GM20000 (cell line): ENCODE measurements around the gene ZNF407.

Experiments
- DNase-seq: peaks from one replicate; pipeline ENCODE4 v3.0.0; 2012; ENCODE audit warnings: low spot score
- TF ChIP-seq, protein P1 (sequence below): IDR thresholded peaks from 2 replicates; pipeline ENCODE4 v1.5.1; 2012; ENCODE audit warnings: mild to moderate bottlenecking, control low read depth; ENCODE audit errors: extremely low read depth, missing control alignments

The ZNF407 gene

DNA sequence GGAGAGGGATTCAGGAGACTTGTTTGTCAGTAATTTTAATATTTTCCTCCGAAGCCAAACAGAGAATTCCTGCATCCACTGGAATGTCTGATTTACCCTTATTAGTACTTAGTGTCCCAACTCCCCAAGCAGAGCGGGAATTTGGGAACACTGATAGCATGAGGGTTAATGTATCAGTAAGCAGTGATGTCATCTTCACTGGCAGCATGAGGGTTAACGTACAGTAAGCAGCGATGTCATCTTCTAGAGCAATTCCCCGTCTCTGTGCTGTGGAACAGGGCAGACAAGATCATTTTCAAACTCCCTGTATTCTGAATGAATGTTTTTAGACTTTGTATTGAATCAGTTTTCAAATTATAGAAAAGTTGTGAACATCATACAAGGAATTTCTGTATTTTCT lies 228.9 kb downstream of the ZNF407 start:
- TF ChIP-seq, protein P1, sequence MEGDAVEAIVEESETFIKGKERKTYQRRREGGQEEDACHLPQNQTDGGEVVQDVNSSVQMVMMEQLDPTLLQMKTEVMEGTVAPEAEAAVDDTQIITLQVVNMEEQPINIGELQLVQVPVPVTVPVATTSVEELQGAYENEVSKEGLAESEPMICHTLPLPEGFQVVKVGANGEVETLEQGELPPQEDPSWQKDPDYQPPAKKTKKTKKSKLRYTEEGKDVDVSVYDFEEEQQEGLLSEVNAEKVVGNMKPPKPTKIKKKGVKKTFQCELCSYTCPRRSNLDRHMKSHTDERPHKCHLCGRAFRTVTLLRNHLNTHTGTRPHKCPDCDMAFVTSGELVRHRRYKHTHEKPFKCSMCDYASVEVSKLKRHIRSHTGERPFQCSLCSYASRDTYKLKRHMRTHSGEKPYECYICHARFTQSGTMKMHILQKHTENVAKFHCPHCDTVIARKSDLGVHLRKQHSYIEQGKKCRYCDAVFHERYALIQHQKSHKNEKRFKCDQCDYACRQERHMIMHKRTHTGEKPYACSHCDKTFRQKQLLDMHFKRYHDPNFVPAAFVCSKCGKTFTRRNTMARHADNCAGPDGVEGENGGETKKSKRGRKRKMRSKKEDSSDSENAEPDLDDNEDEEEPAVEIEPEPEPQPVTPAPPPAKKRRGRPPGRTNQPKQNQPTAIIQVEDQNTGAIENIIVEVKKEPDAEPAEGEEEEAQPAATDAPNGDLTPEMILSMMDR, result no peak
- no peak for DNase-seq

DNA sequence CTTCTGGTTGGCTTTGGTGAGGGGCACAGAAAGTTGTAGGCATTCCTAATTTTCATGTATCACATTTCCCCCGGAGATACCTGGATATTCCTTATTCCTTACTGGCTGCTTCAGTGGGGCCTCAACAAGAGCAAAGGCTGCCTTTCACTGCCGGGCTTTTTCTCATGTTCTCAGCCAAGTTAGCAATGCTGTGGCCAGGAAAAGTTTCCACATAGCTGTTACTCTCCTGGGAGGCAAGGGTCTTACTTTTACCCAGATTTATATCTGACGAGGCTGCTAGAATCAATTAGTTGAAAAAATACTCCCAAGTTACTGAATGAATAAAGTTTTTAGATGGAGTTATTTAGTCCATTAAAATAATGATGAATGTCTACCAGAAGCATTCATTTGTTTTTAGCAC lies 230.5 kb downstream of the ZNF407 start:
- no peak for DNase-seq
- TF ChIP-seq, protein P1, result no peak

DNA sequence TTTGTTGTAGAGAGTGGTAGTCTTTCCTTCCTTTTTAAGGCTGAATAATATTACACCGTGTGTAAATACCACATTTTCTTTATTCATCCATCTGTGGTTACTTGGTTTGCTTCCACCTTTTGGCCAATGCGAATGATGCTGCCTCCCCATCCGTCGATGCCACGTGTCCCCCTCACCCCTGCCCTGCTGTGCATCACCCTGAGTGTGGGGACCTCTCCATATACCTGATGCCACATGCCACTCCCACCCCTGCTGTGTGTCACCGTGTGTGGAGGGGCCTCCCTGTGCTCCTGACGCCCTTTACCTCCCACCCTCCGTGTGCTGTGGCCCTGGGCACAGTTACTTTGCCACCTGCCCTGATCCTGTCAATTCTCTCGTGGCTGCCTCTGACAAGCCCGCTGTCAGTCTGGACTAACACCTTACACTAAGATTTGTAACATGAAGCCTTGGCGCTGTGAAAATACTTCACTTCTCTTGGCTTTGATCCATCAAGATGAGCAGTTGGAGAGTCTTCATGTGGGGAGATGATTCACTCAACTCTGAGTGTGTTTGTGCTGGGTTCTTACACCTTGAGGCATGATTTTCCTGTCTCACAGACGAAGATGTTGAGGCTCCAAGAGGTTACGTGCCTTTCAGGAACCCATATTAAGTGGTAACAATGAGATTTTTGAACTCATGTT lies 234.0 kb downstream of the ZNF407 start:
- TF ChIP-seq, protein P1, result no peak
- no peak for DNase-seq

DNA sequence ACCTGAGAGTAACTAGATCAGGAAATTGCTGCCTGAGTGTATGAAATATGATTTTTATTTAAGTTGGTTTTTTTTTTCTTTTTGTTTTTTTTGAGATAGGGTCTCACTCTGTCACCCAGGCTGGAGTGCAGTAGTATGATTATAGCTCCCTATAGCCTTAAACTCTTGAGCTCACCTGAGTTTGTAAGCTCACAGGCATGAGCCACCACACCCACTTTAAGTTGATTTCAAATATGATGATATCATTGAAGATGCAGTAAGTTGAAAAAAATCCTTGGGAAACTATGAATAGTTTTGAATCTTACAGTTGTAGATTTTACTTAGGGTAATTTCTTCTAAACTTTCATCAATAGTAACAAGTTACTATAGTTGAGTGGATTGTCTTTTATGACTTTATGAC lies 234.7 kb downstream of the ZNF407 start:
- DNase-seq, result no peak
- TF ChIP-seq, protein P1, result no peak

DNA sequence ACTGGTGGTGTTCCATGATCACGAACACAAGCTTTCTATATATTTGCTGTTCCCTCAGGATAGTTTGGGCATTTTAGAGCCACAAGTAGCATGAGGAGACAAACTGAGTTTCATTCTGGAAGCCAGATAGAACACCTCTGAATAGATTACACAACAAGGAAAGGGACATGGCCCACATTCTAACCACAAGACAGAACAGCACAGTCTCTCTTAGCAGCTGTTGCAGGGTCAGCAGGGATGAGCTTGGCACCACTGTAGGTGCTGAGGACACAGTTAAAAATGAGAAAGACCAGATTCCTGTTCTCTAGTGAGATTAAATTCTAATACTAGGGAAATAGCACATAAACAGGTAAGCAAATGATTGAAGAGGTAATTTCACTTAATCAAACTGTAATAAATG lies 235.3 kb downstream of the ZNF407 start:
- no peak for DNase-seq
- TF ChIP-seq, protein P1, result no peak

DNA sequence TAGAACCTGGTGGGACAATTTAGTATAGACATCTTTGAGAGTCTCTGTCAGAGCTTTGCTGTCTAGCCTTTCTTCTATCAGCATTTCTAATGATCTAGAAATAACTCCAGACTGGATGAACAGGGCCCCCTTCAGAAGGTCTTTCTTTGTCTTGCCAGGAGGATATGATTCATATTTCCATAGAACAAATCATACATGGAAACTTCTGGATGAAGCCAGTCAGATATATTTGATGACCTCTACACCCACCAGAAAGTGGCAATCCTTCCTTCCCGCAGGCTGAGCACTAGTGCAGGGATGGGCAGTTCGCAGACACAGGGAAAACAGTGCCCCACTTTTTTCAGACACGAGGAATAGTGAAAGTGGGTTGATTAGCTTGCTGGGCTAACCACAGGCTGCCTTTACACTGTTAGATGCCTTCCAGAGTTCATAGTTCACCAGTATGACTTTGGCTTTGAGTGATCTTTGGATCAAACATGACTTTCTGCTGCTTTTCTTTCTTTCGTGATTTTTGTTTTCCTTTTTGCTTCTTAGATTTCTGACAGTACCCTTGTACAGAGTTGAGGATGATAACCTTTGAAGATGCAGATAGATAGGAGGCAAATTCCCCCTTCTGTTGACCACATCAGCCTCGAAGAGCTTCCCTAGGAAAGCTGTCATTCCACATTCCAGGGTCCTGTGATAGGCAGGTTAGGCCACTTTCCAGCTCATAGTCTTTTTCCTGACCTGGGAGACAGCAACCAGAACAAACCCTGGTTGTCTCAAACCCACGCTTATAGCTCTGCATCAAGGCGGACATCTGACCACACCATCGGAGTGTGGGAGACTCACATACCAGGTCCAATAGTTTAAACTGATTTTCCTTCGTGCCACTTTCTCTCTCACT lies 237.0 kb downstream of the ZNF407 start:
- DNase-seq, result no peak
- TF ChIP-seq, protein P1, result no peak

DNA sequence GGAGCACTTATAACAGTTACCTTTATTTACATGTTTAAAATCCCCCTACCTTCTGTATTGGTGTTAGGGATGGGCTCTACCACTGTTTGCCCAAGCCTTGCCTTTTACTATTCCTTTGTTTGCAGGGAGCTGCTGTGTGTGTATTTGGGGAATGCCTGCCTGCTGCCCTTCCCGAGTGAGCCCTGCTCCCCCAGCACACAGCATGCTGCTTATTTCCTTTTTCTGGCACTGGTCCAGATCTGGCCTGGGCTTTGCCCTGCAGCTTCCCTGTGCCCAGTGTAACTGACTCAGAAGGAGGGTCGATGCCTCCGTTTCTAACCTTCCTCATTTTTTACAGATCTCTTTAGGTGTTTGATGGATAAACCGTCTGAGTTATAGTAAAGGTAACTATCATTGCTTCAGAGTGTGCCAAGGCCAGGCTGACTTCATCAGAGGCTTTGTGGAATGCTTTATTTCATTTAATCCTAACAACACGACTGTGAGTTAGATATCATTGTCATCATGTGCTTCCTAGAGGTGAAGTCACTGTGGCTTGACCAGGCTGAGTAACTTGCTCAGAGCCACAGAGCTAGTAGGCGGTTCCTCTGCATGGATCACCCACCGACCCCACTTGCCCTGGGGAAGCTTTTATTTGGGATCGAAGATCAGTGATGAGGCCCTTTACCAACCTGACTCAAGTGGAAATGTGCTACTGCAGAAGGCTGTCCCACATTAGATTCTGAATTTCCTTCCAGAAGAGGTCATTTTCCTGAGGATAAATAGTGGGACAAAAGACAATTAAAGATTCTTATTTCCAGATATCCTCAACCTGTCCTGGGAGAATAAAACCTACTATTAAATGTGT lies 238.8 kb downstream of the ZNF407 start:
- DNase-seq, result no peak

More for the DNA sequence above, 238.8 kb downstream of the ZNF407 start:
- TF ChIP-seq, protein P1, result no peak
